Glutamatergic neuron (in vitro differentiated cells): ENCODE measurements around the gene SMAP2. TPM values are rescaled to one million over a fixed set of nuclear protein-coding genes. Genes with fewer than 3 reads are reported as not detected.
"Not testable (repeated sequence)": the region's sequence is repeated elsewhere in the genome, so short reads cannot be mapped to it uniquely, and the experiment has no call there.

Source experiments
- DNase-seq: peaks from one replicate; pipeline ENCODE4 v3.0.0; 2022
- H3K27ac Mint-ChIP-seq: one replicate; pipeline ENCODE4 v1.8.0; 2020; ENCODE audit warnings: mild to moderate bottlenecking, mixed read lengths, inconsistent platforms; ENCODE audit not compliant: unreplicated experiment
- H3K27me3 Mint-ChIP-seq: one replicate; pipeline ENCODE4 v1.8.0; 2020; ENCODE audit warnings: mild to moderate bottlenecking, moderate library complexity, mixed read lengths, inconsistent platforms; ENCODE audit not compliant: unreplicated experiment
- H3K36me3 Mint-ChIP-seq: one replicate; pipeline ENCODE4 v1.8.0; 2020; ENCODE audit warnings: mild to moderate bottlenecking, mixed read lengths, inconsistent platforms; ENCODE audit not compliant: unreplicated experiment
- H3K4me1 Mint-ChIP-seq: one replicate; pipeline ENCODE4 v1.8.0; 2020; ENCODE audit warnings: mild to moderate bottlenecking, low read depth, mixed read lengths, inconsistent platforms; ENCODE audit not compliant: unreplicated experiment
- H3K4me3 Mint-ChIP-seq: one replicate; pipeline ENCODE4 v1.8.0; 2020; ENCODE audit warnings: mild to moderate bottlenecking, mixed read lengths, inconsistent platforms; ENCODE audit not compliant: unreplicated experiment
- H3K9me3 Mint-ChIP-seq: one replicate; pipeline ENCODE4 v1.8.0; 2020; ENCODE audit warnings: mild to moderate bottlenecking, moderate library complexity, mixed read lengths, inconsistent platforms; ENCODE audit not compliant: unreplicated experiment
- total RNA-seq: library from RNA; stranded (reverse); fragmentation: NEBNext Ultra II Directional; extraction: Animal tissue kit (Norgen Biotek cat#: 25700); gene quantifications from one replicate; pipeline ENCODE4 v1.2.1, GENCODE V29; 2021; ENCODE audit not compliant: unreplicated experiment
- TF ChIP-seq, protein P1 (sequence below): fragments of 200-600 bp; sonication (generic); IDR thresholded peaks from one replicate; pipeline ENCODE4 v1.5.0; 2021; ENCODE audit not compliant: partially characterized antibody, unreplicated experiment

The SMAP2 gene
- total RNA-seq, 1 donor from 2014 or later, result 25.2 TPM

DNA sequence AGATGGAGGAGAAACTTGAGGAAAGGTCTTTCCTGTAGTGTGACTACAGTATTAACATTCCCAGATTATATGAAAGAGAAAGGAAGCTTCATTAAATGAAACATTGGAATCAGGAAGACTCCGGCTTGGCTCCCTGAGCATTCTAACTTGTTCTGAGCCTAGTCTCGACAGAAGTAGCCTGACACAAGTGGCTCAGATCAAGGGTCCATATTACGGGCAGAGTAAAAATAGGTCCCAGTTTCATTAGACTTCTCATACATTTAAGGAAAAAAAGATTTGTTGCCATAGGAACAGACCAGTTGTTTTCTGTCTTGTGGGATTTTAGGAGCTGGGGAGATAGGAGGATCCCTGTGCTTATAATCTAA is 12.8 kb downstream of the SMAP2 start:
- Mint-ChIP-seq H3K4me3 (no peak overlapping the region), H3K36me3 (no peaks in the 10 kb centered on the region), H3K27me3 (peaks cover 2% of the 10 kb centered on the region), H3K27ac (no peak overlapping the region), H3K9me3 (no peaks in the 10 kb centered on the region), H3K4me1 (no peaks in the 10 kb centered on the region)
- DNase-seq, result no peak
- TF ChIP-seq, protein P1, sequence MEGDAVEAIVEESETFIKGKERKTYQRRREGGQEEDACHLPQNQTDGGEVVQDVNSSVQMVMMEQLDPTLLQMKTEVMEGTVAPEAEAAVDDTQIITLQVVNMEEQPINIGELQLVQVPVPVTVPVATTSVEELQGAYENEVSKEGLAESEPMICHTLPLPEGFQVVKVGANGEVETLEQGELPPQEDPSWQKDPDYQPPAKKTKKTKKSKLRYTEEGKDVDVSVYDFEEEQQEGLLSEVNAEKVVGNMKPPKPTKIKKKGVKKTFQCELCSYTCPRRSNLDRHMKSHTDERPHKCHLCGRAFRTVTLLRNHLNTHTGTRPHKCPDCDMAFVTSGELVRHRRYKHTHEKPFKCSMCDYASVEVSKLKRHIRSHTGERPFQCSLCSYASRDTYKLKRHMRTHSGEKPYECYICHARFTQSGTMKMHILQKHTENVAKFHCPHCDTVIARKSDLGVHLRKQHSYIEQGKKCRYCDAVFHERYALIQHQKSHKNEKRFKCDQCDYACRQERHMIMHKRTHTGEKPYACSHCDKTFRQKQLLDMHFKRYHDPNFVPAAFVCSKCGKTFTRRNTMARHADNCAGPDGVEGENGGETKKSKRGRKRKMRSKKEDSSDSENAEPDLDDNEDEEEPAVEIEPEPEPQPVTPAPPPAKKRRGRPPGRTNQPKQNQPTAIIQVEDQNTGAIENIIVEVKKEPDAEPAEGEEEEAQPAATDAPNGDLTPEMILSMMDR, result no peak

GRCh38 chr1:40386796-40387195 is 13.3 kb downstream of the SMAP2 start:
- TF ChIP-seq, protein P1, result no peak
- H3K36me3 Mint-ChIP-seq, result no peaks in the 10 kb centered on the region
- no peaks in the 10 kb centered on the region for H3K4me1 Mint-ChIP-seq
- no peak for DNase-seq
- H3K27me3 Mint-ChIP-seq, result peaks cover 2% of the 10 kb centered on the region
- H3K9me3 Mint-ChIP-seq, result no peaks in the 10 kb centered on the region
- no peak overlapping the region for H3K4me3 Mint-ChIP-seq
- H3K27ac Mint-ChIP-seq, result no peak overlapping the region

DNA sequence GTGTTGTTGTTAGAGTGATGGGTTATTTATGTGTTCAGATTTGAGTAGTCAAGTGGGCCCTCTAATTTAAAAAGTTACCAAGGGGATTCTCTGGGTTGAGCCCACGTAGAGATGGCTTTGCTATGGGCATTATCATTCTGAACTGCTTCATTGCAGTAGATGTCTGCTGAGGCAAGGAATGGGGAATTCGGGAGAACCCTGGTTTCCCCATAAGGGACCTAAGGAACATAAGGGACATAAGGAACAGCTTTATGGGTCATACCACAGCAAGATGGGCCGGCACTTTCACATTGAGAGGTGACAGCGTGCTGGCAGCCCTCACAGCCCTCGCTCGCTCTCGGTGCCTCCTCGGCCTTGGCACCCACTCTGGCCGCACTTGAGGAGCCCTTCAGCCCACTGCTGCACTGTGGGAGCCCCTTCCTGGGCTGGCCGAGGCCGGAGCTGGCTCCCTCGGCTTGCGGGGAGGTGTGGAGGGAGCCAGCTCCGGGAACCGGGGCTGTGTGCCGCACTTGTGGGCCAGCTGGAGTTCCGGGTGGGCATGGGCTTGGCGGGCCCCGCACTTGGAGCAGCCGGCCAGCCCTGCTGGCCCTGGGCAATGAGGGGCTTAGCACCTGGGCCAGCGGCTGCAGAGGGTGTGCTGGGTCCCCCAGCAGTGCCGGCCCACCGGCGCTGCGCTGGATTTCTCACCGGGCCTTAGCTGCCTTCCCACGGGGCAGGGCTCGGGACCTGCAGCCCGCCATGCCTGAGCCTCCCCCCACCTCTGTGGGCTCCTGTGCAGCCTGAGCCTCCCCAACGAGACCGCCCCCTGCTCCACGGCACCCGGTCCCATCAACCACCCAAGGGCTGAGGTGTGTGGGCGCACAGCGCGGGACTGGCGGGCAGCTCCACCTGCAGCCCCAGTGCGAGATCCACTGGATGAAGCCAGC is 14.1 kb downstream of the SMAP2 start:
- not testable (repeated sequence) for H3K9me3 Mint-ChIP-seq, DNase-seq, H3K27ac Mint-ChIP-seq, H3K4me1 Mint-ChIP-seq, H3K4me3 Mint-ChIP-seq, H3K36me3 Mint-ChIP-seq, H3K27me3 Mint-ChIP-seq

DNA sequence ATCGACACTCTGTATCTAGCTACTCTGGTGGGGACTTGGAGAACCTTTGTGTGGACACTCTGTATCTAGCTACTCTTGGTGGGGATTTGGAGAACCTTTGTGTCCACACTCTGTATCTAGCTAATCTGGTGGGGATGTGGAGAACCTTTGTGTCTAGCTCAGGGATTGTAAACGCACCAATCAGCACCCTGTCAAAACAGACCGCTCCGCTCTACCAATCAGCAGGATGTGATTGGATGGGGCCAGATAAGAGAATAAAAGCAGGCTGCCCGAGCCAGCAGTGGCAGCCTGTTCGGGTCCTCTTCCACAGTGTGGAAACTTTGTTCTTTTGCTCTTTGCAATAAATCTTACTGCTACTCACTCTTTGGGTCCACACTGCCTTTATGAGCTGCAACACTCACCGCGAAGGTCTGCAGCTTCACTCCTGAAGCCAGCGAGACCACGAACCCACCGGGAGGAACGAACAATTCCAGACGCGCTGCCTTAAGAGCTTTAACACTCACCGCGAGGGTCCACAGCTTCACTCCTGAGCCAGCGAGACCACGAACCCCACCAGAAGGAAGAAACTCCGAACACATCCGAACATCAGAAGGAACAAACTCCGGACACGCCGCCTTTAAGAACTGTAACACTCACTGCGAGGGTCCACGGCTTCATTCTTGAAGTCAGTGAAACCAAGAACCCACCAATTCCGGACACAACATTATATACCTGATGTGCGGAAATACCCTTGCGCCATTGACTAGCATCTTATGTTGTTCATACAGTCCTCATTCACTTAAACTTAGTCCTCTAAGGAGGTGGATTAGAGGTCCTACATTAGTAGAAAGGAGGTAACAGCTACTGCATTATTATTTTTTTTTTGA is 15.2 kb downstream of the SMAP2 start:
- H3K4me3 Mint-ChIP-seq, H3K4me1 Mint-ChIP-seq, DNase-seq, H3K27ac Mint-ChIP-seq, H3K27me3 Mint-ChIP-seq, H3K9me3 Mint-ChIP-seq, H3K36me3 Mint-ChIP-seq: not testable (repeated sequence)

- DNase-seq, result no peak
- no peak overlapping the region for H3K4me3 Mint-ChIP-seq
- no peak overlapping the region for H3K27ac Mint-ChIP-seq
- H3K27me3 Mint-ChIP-seq, result peaks cover 2% of the 10 kb centered on the region
- no peaks in the 10 kb centered on the region for H3K4me1 Mint-ChIP-seq
- no peaks in the 10 kb centered on the region for H3K9me3 Mint-ChIP-seq
- TF ChIP-seq, protein P1, result no peak
- H3K36me3 Mint-ChIP-seq, result no peaks in the 10 kb centered on the region
Observed at GRCh38 chr1:40389322-40389803, 15.8 kb downstream of the SMAP2 start.
